Lung (tissue), 12 donors: ENCODE measurements around the gene FGF19. TPM values are rescaled to one million over a fixed set of nuclear protein-coding genes. Genes with fewer than 3 reads are reported as not detected.
A peak's percentile ranks its signal among the peaks of the same experiment; 100 is the strongest.

Experiments used
- ATAC-seq: fragments of 200-7000 bp; cut with Tn5 transposase; one replicate; pipeline ENCODE4 v1.9.1; 2020; ENCODE audit warnings: moderate number of reproducible peaks; ENCODE audit not compliant: insufficient read depth, low FRiP score
- DNase-seq, 3 donors: peaks; one replicate each; pipeline ENCODE4 v3.0.0-alpha.2; 2013 to 2017
- H3K27ac ChIP-seq, 2 donors: one replicate each; pipeline ENCODE4 v1.5.1; 2013; ENCODE audit warnings: mild to moderate bottlenecking in 2 of 2, moderate library complexity in 2 of 2, control low read depth in 1 of 2, inconsistent platforms in 1 of 2, low read depth in 1 of 2, low read length in 1 of 2
- H3K27me3 ChIP-seq, 3 donors: one replicate each; pipeline ENCODE4 v1.5.1; 2013; ENCODE audit warnings: low read length in 2 of 3; ENCODE audit not compliant: control insufficient read depth in 3 of 3, insufficient read depth in 3 of 3
- H3K36me3 ChIP-seq, 4 donors: one replicate each; pipeline ENCODE4 v1.5.1; 2013; ENCODE audit warnings: low read length in 4 of 4, mild to moderate bottlenecking in 1 of 4, moderate library complexity in 1 of 4; ENCODE audit not compliant: control insufficient read depth in 4 of 4, insufficient read depth in 4 of 4
- H3K4me1 ChIP-seq, 5 donors: one replicate each; pipeline ENCODE4 v1.5.1; 2013; ENCODE audit warnings: low read length in 5 of 5, mild to moderate bottlenecking in 2 of 5, moderate library complexity in 1 of 5; ENCODE audit not compliant: control insufficient read depth in 5 of 5, insufficient read depth in 5 of 5
- H3K4me3 ChIP-seq: one replicate; pipeline ENCODE4 v1.5.1; 2013; ENCODE audit warnings: mild to moderate bottlenecking, control low read depth, moderate library complexity
- H3K9ac ChIP-seq, 2 donors: one replicate each; pipeline ENCODE4 v1.5.1; 2013; ENCODE audit warnings: low read length in 2 of 2, control low read depth in 1 of 2; ENCODE audit not compliant: insufficient read depth in 1 of 2
- H3K9me3 ChIP-seq, 4 donors: one replicate each; pipeline ENCODE4 v1.5.1; 2013; ENCODE audit warnings: low read length in 3 of 4, mild to moderate bottlenecking in 1 of 4, moderate library complexity in 1 of 4; ENCODE audit not compliant: control insufficient read depth in 4 of 4, insufficient read depth in 3 of 4
- CTCF ChIP-seq: IDR thresholded peaks from 2 replicates; pipeline ENCODE4 v1.5.1; 2012; ENCODE audit warnings: mild to moderate bottlenecking; ENCODE audit errors: control extremely low read depth, extremely low read depth
- WGBS, 2 donors: extraction: QIAGEN DNeasy Blood & Tissue Kit; methylation state at CpG; one replicate each; pipeline ENCODE4 v1.1.7; 2013; 5-methylcytosine and 5-hydroxymethylcytosine counted together
- polyA plus RNA-seq, 2 donors: library from polyadenylated mRNA; stranded (reverse); fragments of 200-250 nt; gene quantifications; one replicate each; pipeline ENCODE4 v1.2.1, GENCODE V29; 2013
- total RNA-seq, 2 donors: library from RNA; depleted of rRNA in 1 of 2; stranded (reverse); fragments of >200 nt in 1 of 2; gene quantifications; one replicate each; pipeline ENCODE4 v1.2.1, GENCODE V29; 2014 to 2021
- donor health status: control.
- donor health status: control.
- donor health status: Bipolar disorder and iron deficiency.
- donor health status: healthy.
- donor health status: DM: yes; HTN: yes; CAD: no.

Gene FGF19
- total and polyA plus RNA-seq, 4 donors: 0.09 TPM; not detected in 3

GRCh38 chr11:69721745-69722144 is 17.9 kb upstream of the FGF19 start:
- Histone ChIP-seq H3K27ac (no peak overlapping the region), H3K36me3 (no peaks in the 10 kb centered on the region), H3K9me3 (no peaks in the 10 kb centered on the region), H3K4me3 (no peak overlapping the region), H3K4me1 (no peaks in the 10 kb centered on the region), H3K9ac (no peak overlapping the region), H3K27me3 (peaks cover 0 to 41% (median 19%) of the 10 kb centered on the region in 3 donors)
- ATAC-seq (no peak), DNase-seq (no peak)
- WGBS, 2 donors: 35 to 41% methylated on average over 9 of the region's 9 CpGs
- no peak for TF ChIP-seq CTCF

GRCh38 chr11:69721106-69721505 is 17.3 kb upstream of the FGF19 start:
- Histone ChIP-seq H3K9me3 (peaks cover 0 to 2% (median 0%) of the 10 kb centered on the region in 4 donors), H3K4me3 (no peak overlapping the region), H3K36me3 (no peaks in the 10 kb centered on the region), H3K27ac (no peak overlapping the region), H3K4me1 (no peaks in the 10 kb centered on the region), H3K27me3 (peaks cover 0 to 46% (median 19%) of the 10 kb centered on the region in 3 donors), H3K9ac (no peak overlapping the region)
- no peak for TF ChIP-seq CTCF
- ATAC-seq: no peak
- DNase-seq: no peak
- 28 to 35% methylated on average over 14 of the region's 14 CpGs for WGBS, 2 donors

GRCh38 chr11:69718912-69719311 is 15.1 kb upstream of the FGF19 start:
- Histone ChIP-seq H3K27ac (no peak overlapping the region), H3K27me3 (peaks cover 0 to 53% (median 17%) of the 10 kb centered on the region in 3 donors), H3K36me3 (no peaks in the 10 kb centered on the region), H3K4me3 (no peak overlapping the region), H3K9me3 (peaks cover 0 to 2% (median 0%) of the 10 kb centered on the region in 4 donors), H3K9ac (no peak overlapping the region), H3K4me1 (no peaks in the 10 kb centered on the region)
- no peak for TF ChIP-seq CTCF
- 78% methylated on average over 8 of the region's 8 CpGs for WGBS, 2 donors
- ATAC-seq (no peak), DNase-seq (no peak)

- Histone ChIP-seq H3K9me3 (peaks cover 0 to 2% (median 0%) of the 10 kb centered on the region in 4 donors), H3K27ac (no peak overlapping the region), H3K9ac (no peak overlapping the region), H3K36me3 (no peaks in the 10 kb centered on the region), H3K27me3 (peaks cover 0 to 53% (median 17%) of the 10 kb centered on the region in 3 donors), H3K4me1 (no peaks in the 10 kb centered on the region), H3K4me3 (no peak overlapping the region)
- ATAC-seq (no peak), DNase-seq (peak; percentile 19 to 34 (median 33))
- 1 to 4% methylated on average over 13 of the region's 13 CpGs for WGBS, 2 donors
- no peak for TF ChIP-seq CTCF
Measured at GRCh38 chr11:69718147-69718546, 14.3 kb upstream of the FGF19 start.
